ENCODE results near the gene RAB9A. TPM values are rescaled to one million over a fixed set of nuclear protein-coding genes. Genes with fewer than 3 reads are reported as not detected.
"Not testable (repeated sequence)": the region's sequence is repeated elsewhere in the genome, so short reads cannot be mapped to it uniquely, and the experiment has no call there.

RAB9A gene
- total and polyA plus RNA-seq, 2 donors (not counting 3 experiments of a cell fraction or from before 2014, with no cell fraction given): 11.5 to 19.2 TPM

GRCh38 chrX:13647709-13648212, 41.2 kb upstream of the RAB9A start:
- H3K79me2 ChIP-seq (ENCODE audit: control insufficient read depth, insufficient read depth, low read length): no peaks in the 10 kb centered on the region
- intact Hi-C loops (cut with micrococcal nuclease): no loop called here
- CTCF ChIA-PET: no interaction called here
- H3K27ac ChIP-seq (ENCODE audit: insufficient read depth, low read depth, low read length): peak overlapping the region; percentile 23
- dilution Hi-C loops (cut with MboI; ENCODE audit: extremely low pct_ligation_motif_present, low sequenced_read_pairs): no loop called here
- TF ChIP-seq GATA2 (IDR thresholded peaks at IDR 0.05; ENCODE audit: insufficient read depth, insufficient read length, low read depth, low read length): no peak
- TF ChIP-seq JUN (IDR thresholded peaks at IDR 0.05; ENCODE audit: borderline replicate concordance, insufficient read depth, insufficient read length, low read depth): peak; percentile 49
- POLR2A ChIA-PET: no interaction called here
- no peak overlapping the region for H3K9ac ChIP-seq (replicated peaks; ENCODE audit: extremely low read depth, insufficient read depth, low read length)
- no peaks in the 10 kb centered on the region for H3K9me3 ChIP-seq (replicated peaks; ENCODE audit: control insufficient read depth, insufficient read depth, low read length)
- peak overlapping the region; percentile 52 for H2AFZ ChIP-seq (ENCODE audit: low read depth, low read length)
- H3K4me1 ChIP-seq (ENCODE audit: control insufficient read depth, extremely low read depth, insufficient read depth, low read length): peaks cover 6% of the 10 kb centered on the region
- no peak overlapping the region for H3K4me3 ChIP-seq (replicated peaks in 1 of 3; ENCODE audit: insufficient read depth in 1 of 3, low read depth in 1 of 3, low read length in 3 of 3)
- no peaks in the 10 kb centered on the region for H3K27me3 ChIP-seq (ENCODE audit: control insufficient read depth in 2 of 2, insufficient read depth in 2 of 2, low read length in 2 of 2)
- BruUV-seq (replicated peaks): no TSS peak
- FAIRE-seq: peak; percentile 93
- no peaks in the 10 kb centered on the region for H3K36me3 ChIP-seq (ENCODE audit: control insufficient read depth in 2 of 2, extremely low read depth in 1 of 2, insufficient read depth in 2 of 2, low read length in 2 of 2)
- peak; percentile 64 for DNase-seq (ENCODE audit: low read depth, low spot score)
- no peaks in the 10 kb centered on the region for H4K20me1 ChIP-seq (replicated peaks; ENCODE audit: control insufficient read depth, extremely low read depth, insufficient read depth, low read length)
- no peaks in the 10 kb centered on the region for H3K9me1 ChIP-seq (replicated peaks; ENCODE audit: control insufficient read depth, extremely low read depth, insufficient read depth, low read length)
- no peak overlapping the region for H3K4me2 ChIP-seq (ENCODE audit: insufficient read depth, low read length)

GRCh38 chrX:13648336-13648735, 40.6 kb upstream of the RAB9A start:
- H3K27me3 ChIP-seq (ENCODE audit: control insufficient read depth in 2 of 2, insufficient read depth in 2 of 2, low read length in 2 of 2); BruUV-seq (replicated peaks); DNase-seq (ENCODE audit: low read depth, low spot score); FAIRE-seq; H3K27ac ChIP-seq (ENCODE audit: insufficient read depth, low read depth, low read length); H2AFZ ChIP-seq (ENCODE audit: low read depth, low read length); intact Hi-C loops (cut with micrococcal nuclease); H3K4me2 ChIP-seq (ENCODE audit: insufficient read depth, low read length); H3K9ac ChIP-seq (replicated peaks; ENCODE audit: extremely low read depth, insufficient read depth, low read length); H4K20me1 ChIP-seq (replicated peaks; ENCODE audit: control insufficient read depth, extremely low read depth, insufficient read depth, low read length); H3K79me2 ChIP-seq (ENCODE audit: control insufficient read depth, insufficient read depth, low read length); H3K9me1 ChIP-seq (replicated peaks; ENCODE audit: control insufficient read depth, extremely low read depth, insufficient read depth, low read length); H3K36me3 ChIP-seq (ENCODE audit: control insufficient read depth in 2 of 2, extremely low read depth in 1 of 2, insufficient read depth in 2 of 2, low read length in 2 of 2); H3K4me3 ChIP-seq (replicated peaks in 1 of 3; ENCODE audit: insufficient read depth in 1 of 3, low read depth in 1 of 3, low read length in 3 of 3); POLR2A ChIA-PET; H3K4me1 ChIP-seq (ENCODE audit: control insufficient read depth, extremely low read depth, insufficient read depth, low read length); dilution Hi-C loops (cut with MboI; ENCODE audit: extremely low pct_ligation_motif_present, low sequenced_read_pairs); CTCF ChIA-PET; H3K9me3 ChIP-seq (replicated peaks; ENCODE audit: control insufficient read depth, insufficient read depth, low read length): not testable (repeated sequence)
